ENCODE data around the gene RFX4.

The RFX4 gene

GRCh38 chr12:106744600-106744999 lies 161.8 kb downstream of the RFX4 start:
- H3K27ac ChIP-seq (ENCODE audit: low read depth, low read length) = no peak overlapping the region
- peaks cover 27% of the 10 kb centered on the region for H3K27me3 ChIP-seq (ENCODE audit: insufficient read depth, low read length)
- H2AFZ ChIP-seq (ENCODE audit: low read length, unreplicated experiment) = no peak overlapping the region
- H3K36me3 ChIP-seq (ENCODE audit: insufficient read depth, low read length) = no peaks in the 10 kb centered on the region
- no peak overlapping the region for H3K4me3 ChIP-seq (ENCODE audit: low read depth, low read length)
- no peaks in the 10 kb centered on the region for H3K4me1 ChIP-seq (ENCODE audit: control insufficient read depth, insufficient read depth, low read length, unreplicated experiment)
- no peaks in the 10 kb centered on the region for H3K79me2 ChIP-seq (ENCODE audit: control insufficient read depth, insufficient read depth, low read length, unreplicated experiment)

- Histone ChIP-seq H3K79me2 (ENCODE audit: control insufficient read depth, insufficient read depth, low read length, unreplicated experiment) (no peaks in the 10 kb centered on the region), H3K27ac (ENCODE audit: low read depth, low read length) (no peak overlapping the region), H2AFZ (ENCODE audit: low read length, unreplicated experiment) (no peak overlapping the region), H3K27me3 (ENCODE audit: insufficient read depth, low read length) (peaks cover 27% of the 10 kb centered on the region), H3K36me3 (ENCODE audit: insufficient read depth, low read length) (no peaks in the 10 kb centered on the region), H3K4me1 (ENCODE audit: control insufficient read depth, insufficient read depth, low read length, unreplicated experiment) (no peaks in the 10 kb centered on the region), H3K4me3 (ENCODE audit: low read depth, low read length) (no peak overlapping the region)
Observed at GRCh38 chr12:106745181-106745745, 162.5 kb downstream of the RFX4 start.

GRCh38 chr12:106747973-106748436 lies 165.2 kb downstream of the RFX4 start:
- Histone ChIP-seq H3K27me3 (ENCODE audit: insufficient read depth, low read length) (peaks cover 21% of the 10 kb centered on the region), H2AFZ (ENCODE audit: low read length, unreplicated experiment) (no peak overlapping the region), H3K36me3 (ENCODE audit: insufficient read depth, low read length) (no peaks in the 10 kb centered on the region), H3K79me2 (ENCODE audit: control insufficient read depth, insufficient read depth, low read length, unreplicated experiment) (no peaks in the 10 kb centered on the region), H3K27ac (ENCODE audit: low read depth, low read length) (no peak overlapping the region), H3K4me1 (ENCODE audit: control insufficient read depth, insufficient read depth, low read length, unreplicated experiment) (no peaks in the 10 kb centered on the region), H3K4me3 (ENCODE audit: low read depth, low read length) (no peak overlapping the region)

- no peak overlapping the region for H3K4me3 ChIP-seq (ENCODE audit: low read depth, low read length)
- H2AFZ ChIP-seq (ENCODE audit: low read length, unreplicated experiment) = no peak overlapping the region
- no peaks in the 10 kb centered on the region for H3K27me3 ChIP-seq (ENCODE audit: insufficient read depth, low read length)
- no peaks in the 10 kb centered on the region for H3K4me1 ChIP-seq (ENCODE audit: control insufficient read depth, insufficient read depth, low read length, unreplicated experiment)
- H3K36me3 ChIP-seq (ENCODE audit: insufficient read depth, low read length) = no peaks in the 10 kb centered on the region
- no peaks in the 10 kb centered on the region for H3K79me2 ChIP-seq (ENCODE audit: control insufficient read depth, insufficient read depth, low read length, unreplicated experiment)
- no peak overlapping the region for H3K27ac ChIP-seq (ENCODE audit: low read depth, low read length)
Observed at GRCh38 chr12:106750524-106750923, 167.7 kb downstream of the RFX4 start.

GRCh38 chr12:106753526-106753925 lies 170.7 kb downstream of the RFX4 start:
- Histone ChIP-seq H2AFZ (ENCODE audit: low read length, unreplicated experiment) (no peak overlapping the region), H3K36me3 (ENCODE audit: insufficient read depth, low read length) (no peaks in the 10 kb centered on the region), H3K4me3 (ENCODE audit: low read depth, low read length) (no peak overlapping the region)

GRCh38 chr12:106754331-106754730 lies 171.5 kb downstream of the RFX4 start:
- Histone ChIP-seq H3K4me3 (ENCODE audit: low read depth, low read length) (no peak overlapping the region), H2AFZ (ENCODE audit: low read length, unreplicated experiment) (no peak overlapping the region), H3K27me3 (ENCODE audit: insufficient read depth, low read length) (no peaks in the 10 kb centered on the region), H3K4me1 (ENCODE audit: control insufficient read depth, insufficient read depth, low read length, unreplicated experiment) (no peaks in the 10 kb centered on the region), H3K36me3 (ENCODE audit: insufficient read depth, low read length) (no peaks in the 10 kb centered on the region), H3K27ac (ENCODE audit: low read depth, low read length) (no peak overlapping the region), H3K79me2 (ENCODE audit: control insufficient read depth, insufficient read depth, low read length, unreplicated experiment) (no peaks in the 10 kb centered on the region)

More at GRCh38 chr12:106753526-106753925, 170.7 kb downstream of the RFX4 start:
- Histone ChIP-seq H3K4me1 (ENCODE audit: control insufficient read depth, insufficient read depth, low read length, unreplicated experiment) (no peaks in the 10 kb centered on the region), H3K27ac (ENCODE audit: low read depth, low read length) (no peak overlapping the region), H3K27me3 (ENCODE audit: insufficient read depth, low read length) (no peaks in the 10 kb centered on the region), H3K79me2 (ENCODE audit: control insufficient read depth, insufficient read depth, low read length, unreplicated experiment) (no peaks in the 10 kb centered on the region)

- Histone ChIP-seq H3K4me1 (ENCODE audit: control insufficient read depth, insufficient read depth, low read length, unreplicated experiment) (no peaks in the 10 kb centered on the region), H2AFZ (ENCODE audit: low read length, unreplicated experiment) (no peak overlapping the region), H3K27ac (ENCODE audit: low read depth, low read length) (no peak overlapping the region), H3K27me3 (ENCODE audit: insufficient read depth, low read length) (peaks cover 3% of the 10 kb centered on the region; the same call in 1 of the 2 replicates), H3K4me3 (ENCODE audit: low read depth, low read length) (no peak overlapping the region), H3K79me2 (ENCODE audit: control insufficient read depth, insufficient read depth, low read length, unreplicated experiment) (no peaks in the 10 kb centered on the region), H3K36me3 (ENCODE audit: insufficient read depth, low read length) (no peaks in the 10 kb centered on the region)
Observed at GRCh38 chr12:106757623-106758348, 175.0 kb downstream of the RFX4 start.

- Histone ChIP-seq H3K4me3 (ENCODE audit: low read depth, low read length) (no peak overlapping the region), H3K27ac (ENCODE audit: low read depth, low read length) (no peak overlapping the region), H3K36me3 (ENCODE audit: insufficient read depth, low read length) (no peaks in the 10 kb centered on the region), H3K4me1 (ENCODE audit: control insufficient read depth, insufficient read depth, low read length, unreplicated experiment) (no peaks in the 10 kb centered on the region), H3K27me3 (ENCODE audit: insufficient read depth, low read length) (peaks cover 3% of the 10 kb centered on the region; the same call in 1 of the 2 replicates), H3K79me2 (ENCODE audit: control insufficient read depth, insufficient read depth, low read length, unreplicated experiment) (no peaks in the 10 kb centered on the region), H2AFZ (ENCODE audit: low read length, unreplicated experiment) (no peak overlapping the region)
Observed at GRCh38 chr12:106758349-106759110, 175.7 kb downstream of the RFX4 start.

GRCh38 chr12:106759526-106760183 lies 176.9 kb downstream of the RFX4 start:
- H3K36me3 ChIP-seq (ENCODE audit: insufficient read depth, low read length) = no peaks in the 10 kb centered on the region
- no peak overlapping the region for H2AFZ ChIP-seq (ENCODE audit: low read length, unreplicated experiment)
- H3K4me1 ChIP-seq (ENCODE audit: control insufficient read depth, insufficient read depth, low read length, unreplicated experiment) = no peaks in the 10 kb centered on the region
- no peak overlapping the region for H3K4me3 ChIP-seq (ENCODE audit: low read depth, low read length)
- peaks cover 3% of the 10 kb centered on the region; the same call in 1 of the 2 replicates for H3K27me3 ChIP-seq (ENCODE audit: insufficient read depth, low read length)
- H3K27ac ChIP-seq (ENCODE audit: low read depth, low read length) = no peak overlapping the region
- no peaks in the 10 kb centered on the region for H3K79me2 ChIP-seq (ENCODE audit: control insufficient read depth, insufficient read depth, low read length, unreplicated experiment)

GRCh38 chr12:106760184-106760531 lies 177.4 kb downstream of the RFX4 start:
- H3K36me3 ChIP-seq (ENCODE audit: insufficient read depth, low read length) = no peaks in the 10 kb centered on the region
- H3K27ac ChIP-seq (ENCODE audit: low read depth, low read length) = no peak overlapping the region
- H3K4me3 ChIP-seq (ENCODE audit: low read depth, low read length) = no peak overlapping the region
- no peaks in the 10 kb centered on the region for H3K4me1 ChIP-seq (ENCODE audit: control insufficient read depth, insufficient read depth, low read length, unreplicated experiment)
- H2AFZ ChIP-seq (ENCODE audit: low read length, unreplicated experiment) = no peak overlapping the region
- no peaks in the 10 kb centered on the region for H3K79me2 ChIP-seq (ENCODE audit: control insufficient read depth, insufficient read depth, low read length, unreplicated experiment)
- peaks cover 3% of the 10 kb centered on the region; the same call in 1 of the 2 replicates for H3K27me3 ChIP-seq (ENCODE audit: insufficient read depth, low read length)
